Activated CD8-positive, alpha-beta T cell treated with anti-CD3 and anti-CD28 coated beads for 36 hours (primary cell): ENCODE data around the gene COL18A1. TPM values are rescaled to one million over a fixed set of nuclear protein-coding genes. Genes with fewer than 3 reads are reported as not detected.
A peak's percentile ranks its signal among the peaks of the same experiment; 100 is the strongest.

ENCODE experiments used
- ATAC-seq: fragments of 200-7000 bp; cut with Tn5 transposase; one replicate; pipeline ENCODE4 v1.10.0; 2021; ENCODE audit warnings: mild to moderate bottlenecking, moderate library complexity
- CTCF ChIA-PET: fragments of 350-600 bp; sonication (Branson Sonifier 250); formaldehyde crosslinking; loops from one replicate; lab custom pipeline; 2021; ENCODE audit warnings: antibody characterized with exemption; lab: Charles Lee
- POLR2A ChIA-PET: fragments of 350-600 bp; sonication (Branson Sonifier 250); formaldehyde crosslinking; loops from one replicate; lab custom pipeline; 2021; ENCODE audit warnings: antibody characterized with exemption; lab: Charles Lee
- DNase-seq: peaks from one replicate; pipeline ENCODE4 v3.0.0-alpha.2; 2020
- H3K27ac Mint-ChIP-seq: one replicate; pipeline ENCODE4 v1.8.0; 2021; ENCODE audit warnings: mild to moderate bottlenecking, mixed read lengths
- H3K27me3 Mint-ChIP-seq: one replicate; pipeline ENCODE4 v1.8.0; 2021; ENCODE audit warnings: mixed read lengths
- H3K36me3 Mint-ChIP-seq: one replicate; pipeline ENCODE4 v1.8.0; 2021; ENCODE audit warnings: low read depth, mixed read lengths
- H3K4me1 Mint-ChIP-seq: one replicate; pipeline ENCODE4 v1.8.0; 2021; ENCODE audit warnings: low read depth, mixed read lengths
- H3K4me3 Mint-ChIP-seq: one replicate; pipeline ENCODE4 v1.8.0; 2021; ENCODE audit warnings: mild to moderate bottlenecking, moderate library complexity, mixed read lengths
- H3K9me3 Mint-ChIP-seq: one replicate; pipeline ENCODE4 v1.8.0; 2021; ENCODE audit warnings: mixed read lengths
- intact Hi-C: fragments of 100-400 bp; cut with micrococcal nuclease; formaldehyde crosslinking; loops from one replicate; pipeline ENCODE4 v1.10.0; 2022
- total RNA-seq, 2 experiments: library from RNA; stranded (reverse); gene quantifications; one replicate each; pipeline ENCODE4 v1.2.3, GENCODE V29; 2021
- TF ChIP-seq, protein P1 (sequence below): fragments of 200-600 bp; IDR thresholded peaks from one replicate; pipeline ENCODE4 v1.8.0; 2022; ENCODE audit warnings: antibody characterized with exemption, mild to moderate bottlenecking

COL18A1 gene
- total RNA-seq, 2 experiments from 2014 or later: 9.4 to 9.7 TPM

DNA sequence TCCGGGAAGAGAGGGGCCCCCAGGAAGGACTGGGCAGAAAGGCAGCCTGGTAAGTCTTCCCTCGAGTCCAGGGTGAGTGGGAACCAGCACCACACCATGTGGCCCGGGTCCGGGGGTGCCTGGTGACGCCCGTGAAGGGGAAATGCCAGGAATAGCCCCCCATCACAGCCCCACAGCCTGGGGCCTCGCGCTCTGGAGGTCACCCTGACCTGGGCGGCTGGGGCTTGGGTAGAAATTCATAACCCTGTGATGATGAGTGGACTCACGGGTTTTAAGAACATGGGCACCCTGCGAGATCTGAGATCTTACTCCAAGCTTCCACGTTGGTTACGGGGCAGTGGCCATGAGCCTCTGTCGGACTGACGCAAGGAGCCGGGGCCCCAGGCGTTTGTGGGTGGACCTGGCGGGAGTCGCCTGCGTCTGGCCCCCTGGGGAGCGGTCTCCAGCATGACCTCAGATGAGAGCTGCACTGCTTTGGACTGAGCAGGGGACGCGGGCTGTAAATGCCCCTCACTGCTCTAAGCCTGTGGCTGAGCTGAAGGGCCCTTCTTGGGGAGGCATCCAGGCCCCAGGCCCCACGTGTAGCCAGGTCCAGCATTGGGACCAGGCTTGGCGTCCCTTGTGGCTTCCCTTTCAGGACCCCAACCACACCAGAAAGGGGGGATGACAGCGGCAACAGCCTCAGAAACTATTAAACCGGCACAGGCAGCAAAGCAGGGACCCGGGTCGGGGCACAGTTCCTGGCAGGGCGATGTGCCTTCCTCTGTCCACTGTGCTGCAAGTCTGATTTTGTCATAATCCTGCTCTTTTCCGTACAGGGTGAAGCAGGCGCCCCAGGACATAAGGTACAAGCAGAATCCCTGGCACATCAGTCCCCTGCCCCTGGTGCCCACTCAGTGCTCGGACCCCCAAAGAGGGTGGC lies 77.3 kb downstream of the COL18A1 start:
- Mint-ChIP-seq H3K36me3 (no peaks in the 10 kb centered on the region), H3K4me1 (peaks cover 26% of the 10 kb centered on the region), H3K4me3 (peak overlapping the region; percentile 63), H3K27me3 (no peaks in the 10 kb centered on the region), H3K27ac (peak overlapping the region; percentile 74), H3K9me3 (no peaks in the 10 kb centered on the region)
- intact Hi-C loops: no loop called here
- POLR2A ChIA-PET: no interaction called here
- DNase-seq (no peak), ATAC-seq (no peak)
- CTCF ChIA-PET: interaction anchor here (1.1 kb wide), 1 partner anchor 106 kb away, joined by 3 read pairs; no protein-coding TSS in a partner anchor
- TF ChIP-seq, protein P1, sequence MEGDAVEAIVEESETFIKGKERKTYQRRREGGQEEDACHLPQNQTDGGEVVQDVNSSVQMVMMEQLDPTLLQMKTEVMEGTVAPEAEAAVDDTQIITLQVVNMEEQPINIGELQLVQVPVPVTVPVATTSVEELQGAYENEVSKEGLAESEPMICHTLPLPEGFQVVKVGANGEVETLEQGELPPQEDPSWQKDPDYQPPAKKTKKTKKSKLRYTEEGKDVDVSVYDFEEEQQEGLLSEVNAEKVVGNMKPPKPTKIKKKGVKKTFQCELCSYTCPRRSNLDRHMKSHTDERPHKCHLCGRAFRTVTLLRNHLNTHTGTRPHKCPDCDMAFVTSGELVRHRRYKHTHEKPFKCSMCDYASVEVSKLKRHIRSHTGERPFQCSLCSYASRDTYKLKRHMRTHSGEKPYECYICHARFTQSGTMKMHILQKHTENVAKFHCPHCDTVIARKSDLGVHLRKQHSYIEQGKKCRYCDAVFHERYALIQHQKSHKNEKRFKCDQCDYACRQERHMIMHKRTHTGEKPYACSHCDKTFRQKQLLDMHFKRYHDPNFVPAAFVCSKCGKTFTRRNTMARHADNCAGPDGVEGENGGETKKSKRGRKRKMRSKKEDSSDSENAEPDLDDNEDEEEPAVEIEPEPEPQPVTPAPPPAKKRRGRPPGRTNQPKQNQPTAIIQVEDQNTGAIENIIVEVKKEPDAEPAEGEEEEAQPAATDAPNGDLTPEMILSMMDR: no peak

DNA sequence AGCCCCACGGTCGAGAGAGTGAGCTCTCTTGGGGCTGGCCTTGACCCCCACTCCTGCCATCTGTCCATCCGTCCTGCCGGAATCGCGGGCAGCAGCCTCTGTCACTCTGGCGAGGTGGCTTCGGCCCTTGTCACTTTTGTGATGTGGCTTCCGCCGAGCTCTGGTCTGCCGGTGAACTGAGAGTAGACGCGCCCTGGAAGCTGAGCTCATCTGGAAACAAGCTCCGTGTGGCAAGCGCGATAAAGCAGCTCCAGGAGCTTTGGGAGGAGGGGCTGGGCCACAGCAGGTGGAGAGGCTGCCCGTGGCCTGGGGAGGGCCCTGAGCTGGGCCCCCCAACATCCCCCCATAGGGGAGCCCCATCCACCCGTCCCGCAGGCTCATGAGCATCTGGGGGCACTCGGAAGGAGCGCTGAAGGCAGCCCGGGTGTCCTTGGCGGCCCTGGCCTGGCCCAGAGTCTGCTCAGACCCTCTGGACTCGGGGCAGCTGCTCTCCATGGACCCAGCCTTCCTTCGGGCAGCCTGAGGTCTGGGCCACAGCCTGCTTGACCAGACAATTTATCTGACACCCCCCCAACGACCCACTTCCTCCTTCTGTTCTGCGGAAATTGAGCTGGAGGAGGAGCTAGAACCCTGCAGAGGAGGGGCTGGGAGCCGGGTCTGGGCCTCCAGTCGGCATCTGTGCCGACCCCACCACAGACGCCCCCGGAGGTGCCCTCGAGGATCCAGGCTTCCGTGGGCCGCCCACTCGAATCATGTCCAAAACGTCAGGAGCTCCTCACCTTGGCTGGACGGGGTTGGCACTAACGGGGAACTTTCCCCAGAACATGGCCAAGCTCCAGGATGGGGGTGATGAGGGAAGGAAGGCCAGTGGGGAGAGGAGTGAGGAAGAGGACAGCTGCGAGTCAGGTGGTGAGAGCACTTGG lies 78.2 kb downstream of the COL18A1 start:
- TF ChIP-seq, protein P1: no peak
- intact Hi-C loops: no loop called here
- H3K9me3 Mint-ChIP-seq: no peaks in the 10 kb centered on the region
- peak; percentile 68 for DNase-seq
- no peaks in the 10 kb centered on the region for H3K27me3 Mint-ChIP-seq
- no peaks in the 10 kb centered on the region for H3K36me3 Mint-ChIP-seq
- H3K4me3 Mint-ChIP-seq: peak overlapping the region; percentile 63
- peak; percentile 29 for ATAC-seq
- peaks cover 22% of the 10 kb centered on the region for H3K4me1 Mint-ChIP-seq
- ChIA-PET POLR2A (no interaction called here), CTCF (interaction anchor here (1.1 kb wide), 1 partner anchor 105 kb away, joined by 3 read pairs; no protein-coding TSS in a partner anchor)
- peak overlapping the region; percentile 74 for H3K27ac Mint-ChIP-seq

DNA sequence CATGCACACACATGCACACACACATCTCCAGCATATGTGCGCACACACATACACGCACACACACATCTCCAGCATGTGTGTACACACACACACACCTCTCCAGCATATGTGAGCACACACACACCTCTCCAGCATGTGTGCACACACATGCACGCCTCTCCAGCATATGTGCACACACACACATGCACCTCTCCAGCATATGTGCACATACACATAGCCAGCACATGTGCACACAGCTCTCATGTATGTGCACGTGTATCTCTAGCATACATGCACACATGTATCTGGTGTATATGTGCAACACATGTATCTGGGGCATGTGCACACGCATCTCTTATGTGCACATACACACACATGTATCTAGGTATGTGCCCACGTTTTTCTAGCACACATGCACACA lies 79.4 kb downstream of the COL18A1 start:
- Mint-ChIP-seq H3K9me3 (no peaks in the 10 kb centered on the region), H3K27ac (no peak overlapping the region), H3K36me3 (no peaks in the 10 kb centered on the region), H3K4me1 (peaks cover 11% of the 10 kb centered on the region), H3K4me3 (no peak overlapping the region), H3K27me3 (no peaks in the 10 kb centered on the region)
- DNase-seq (no peak), ATAC-seq (no peak)
- ChIA-PET POLR2A (no interaction called here), CTCF (no interaction called here)
- TF ChIP-seq, protein P1: no peak
- intact Hi-C loops: no loop called here

DNA sequence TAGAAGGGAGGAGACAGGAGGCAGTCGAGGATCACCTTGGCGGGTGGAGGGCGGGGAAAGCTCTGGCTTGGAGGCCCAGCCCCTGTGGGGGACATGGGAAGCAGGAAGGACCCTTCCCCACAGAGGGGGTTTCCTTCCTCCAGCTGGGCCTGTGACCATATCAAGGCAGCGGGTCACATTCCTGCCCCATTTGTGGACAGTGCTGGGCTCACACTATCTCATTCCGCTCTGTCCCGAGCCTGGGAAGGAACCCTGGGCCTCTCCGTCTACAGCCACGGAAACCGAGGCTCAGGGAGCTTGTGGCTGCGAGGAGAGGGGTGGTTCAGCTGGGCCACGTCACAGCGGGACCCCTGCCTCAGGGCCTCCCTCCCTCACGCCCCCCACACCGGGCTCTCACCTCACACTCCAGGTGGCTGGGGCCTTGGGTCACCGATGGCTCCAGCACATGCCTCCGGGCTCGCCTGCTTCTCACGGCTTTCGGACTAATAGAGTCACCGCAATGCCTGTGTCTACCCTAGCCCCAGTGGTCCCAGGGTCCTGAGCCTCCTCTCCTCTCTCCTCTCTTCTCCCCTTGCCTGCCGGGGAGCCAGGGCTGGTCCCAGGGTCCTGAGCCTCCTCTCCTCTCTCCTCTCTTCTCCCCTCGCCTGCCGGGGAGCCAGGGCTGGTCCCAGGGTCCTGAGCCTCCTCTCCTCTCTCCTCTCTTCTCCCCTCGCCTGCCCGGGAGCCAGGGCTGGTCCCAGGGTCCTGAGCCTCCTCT lies 80.9 kb downstream of the COL18A1 start:
- peaks cover 8% of the 10 kb centered on the region for H3K4me1 Mint-ChIP-seq
- TF ChIP-seq, protein P1: no peak
- ATAC-seq (no peak), DNase-seq (no peak)
- H3K27me3 Mint-ChIP-seq: no peaks in the 10 kb centered on the region
- ChIA-PET POLR2A (no interaction called here), CTCF (no interaction called here)
- intact Hi-C loops: no loop called here
- H3K4me3 Mint-ChIP-seq: no peak overlapping the region
- no peaks in the 10 kb centered on the region for H3K9me3 Mint-ChIP-seq
- H3K36me3 Mint-ChIP-seq: no peaks in the 10 kb centered on the region
- H3K27ac Mint-ChIP-seq: no peak overlapping the region
